ENCODE measurements around the gene RDH5.

- TF ChIP-seq RAD21 (IDR thresholded peaks at IDR 0.05; ENCODE audit: low read depth), result no peak
- TF ChIP-seq YY1 (IDR thresholded peaks at IDR 0.05; ENCODE audit: low read depth), result no peak
- no peak for TF ChIP-seq TAF1 (IDR thresholded peaks at IDR 0.05; ENCODE audit: low read depth)
- TF ChIP-seq EP300 (IDR thresholded peaks at IDR 0.05; ENCODE audit: borderline replicate concordance), result no peak
- no peak for TF ChIP-seq NFIC (IDR thresholded peaks at IDR 0.05)
- no peak for TF ChIP-seq ZBTB7A (IDR thresholded peaks at IDR 0.05; ENCODE audit: low read depth)
- TF ChIP-seq, protein P1, sequence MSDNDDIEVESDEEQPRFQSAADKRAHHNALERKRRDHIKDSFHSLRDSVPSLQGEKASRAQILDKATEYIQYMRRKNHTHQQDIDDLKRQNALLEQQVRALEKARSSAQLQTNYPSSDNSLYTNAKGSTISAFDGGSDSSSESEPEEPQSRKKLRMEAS (IDR thresholded peaks at IDR 0.05), result no peak
- TF ChIP-seq CREB1 (IDR thresholded peaks at IDR 0.05; ENCODE audit: low read depth), result no peak
- no peak for TF ChIP-seq CEBPB (IDR thresholded peaks at IDR 0.05)
- TF ChIP-seq, protein P2, sequence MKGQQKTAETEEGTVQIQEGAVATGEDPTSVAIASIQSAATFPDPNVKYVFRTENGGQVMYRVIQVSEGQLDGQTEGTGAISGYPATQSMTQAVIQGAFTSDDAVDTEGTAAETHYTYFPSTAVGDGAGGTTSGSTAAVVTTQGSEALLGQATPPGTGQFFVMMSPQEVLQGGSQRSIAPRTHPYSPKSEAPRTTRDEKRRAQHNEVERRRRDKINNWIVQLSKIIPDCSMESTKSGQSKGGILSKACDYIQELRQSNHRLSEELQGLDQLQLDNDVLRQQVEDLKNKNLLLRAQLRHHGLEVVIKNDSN (IDR thresholded peaks at IDR 0.05), result no peak
- TF ChIP-seq TEAD4 (IDR thresholded peaks at IDR 0.05), result no peak
- TF ChIP-seq, protein P3, sequence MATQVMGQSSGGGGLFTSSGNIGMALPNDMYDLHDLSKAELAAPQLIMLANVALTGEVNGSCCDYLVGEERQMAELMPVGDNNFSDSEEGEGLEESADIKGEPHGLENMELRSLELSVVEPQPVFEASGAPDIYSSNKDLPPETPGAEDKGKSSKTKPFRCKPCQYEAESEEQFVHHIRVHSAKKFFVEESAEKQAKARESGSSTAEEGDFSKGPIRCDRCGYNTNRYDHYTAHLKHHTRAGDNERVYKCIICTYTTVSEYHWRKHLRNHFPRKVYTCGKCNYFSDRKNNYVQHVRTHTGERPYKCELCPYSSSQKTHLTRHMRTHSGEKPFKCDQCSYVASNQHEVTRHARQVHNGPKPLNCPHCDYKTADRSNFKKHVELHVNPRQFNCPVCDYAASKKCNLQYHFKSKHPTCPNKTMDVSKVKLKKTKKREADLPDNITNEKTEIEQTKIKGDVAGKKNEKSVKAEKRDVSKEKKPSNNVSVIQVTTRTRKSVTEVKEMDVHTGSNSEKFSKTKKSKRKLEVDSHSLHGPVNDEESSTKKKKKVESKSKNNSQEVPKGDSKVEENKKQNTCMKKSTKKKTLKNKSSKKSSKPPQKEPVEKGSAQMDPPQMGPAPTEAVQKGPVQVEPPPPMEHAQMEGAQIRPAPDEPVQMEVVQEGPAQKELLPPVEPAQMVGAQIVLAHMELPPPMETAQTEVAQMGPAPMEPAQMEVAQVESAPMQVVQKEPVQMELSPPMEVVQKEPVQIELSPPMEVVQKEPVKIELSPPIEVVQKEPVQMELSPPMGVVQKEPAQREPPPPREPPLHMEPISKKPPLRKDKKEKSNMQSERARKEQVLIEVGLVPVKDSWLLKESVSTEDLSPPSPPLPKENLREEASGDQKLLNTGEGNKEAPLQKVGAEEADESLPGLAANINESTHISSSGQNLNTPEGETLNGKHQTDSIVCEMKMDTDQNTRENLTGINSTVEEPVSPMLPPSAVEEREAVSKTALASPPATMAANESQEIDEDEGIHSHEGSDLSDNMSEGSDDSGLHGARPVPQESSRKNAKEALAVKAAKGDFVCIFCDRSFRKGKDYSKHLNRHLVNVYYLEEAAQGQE (IDR thresholded peaks at IDR 0.05; ENCODE audit: low read depth), result no peak
- TF ChIP-seq EGR1 (IDR thresholded peaks at IDR 0.05), result no peak
These were observed 20.6 kb upstream of the RDH5 start for GRCh38 chr12:55699471-55700055.

Measured in Ishikawa (cell line).